Activated CD4-positive, alpha-beta T cell treated with anti-CD3 and anti-CD28 coated beads, Interleukin-2, amount 50 U/mL, for 16 hours (primary cell): ENCODE data around the gene SKI.
"Not testable (repeated sequence)": the region's sequence is repeated elsewhere in the genome, so short reads cannot be mapped to it uniquely, and the experiment has no call there.

Experiments
- DNase-seq: peaks from one replicate; pipeline ENCODE4 v3.0.0-alpha.2; 2020

The SKI gene

GRCh38 chr1:2327841-2328240, 99.7 kb downstream of the SKI start:
- DNase-seq: no peak

GRCh38 chr1:2328676-2329455, 100.7 kb downstream of the SKI start:
- no peak for DNase-seq

GRCh38 chr1:2330035-2330434, 101.9 kb downstream of the SKI start:
- no peak for DNase-seq

- no peak for DNase-seq
Observed at GRCh38 chr1:2330519-2331199, 102.5 kb downstream of the SKI start.

- DNase-seq: no peak
Observed at GRCh38 chr1:2331200-2331544, 103.1 kb downstream of the SKI start.

DNA sequence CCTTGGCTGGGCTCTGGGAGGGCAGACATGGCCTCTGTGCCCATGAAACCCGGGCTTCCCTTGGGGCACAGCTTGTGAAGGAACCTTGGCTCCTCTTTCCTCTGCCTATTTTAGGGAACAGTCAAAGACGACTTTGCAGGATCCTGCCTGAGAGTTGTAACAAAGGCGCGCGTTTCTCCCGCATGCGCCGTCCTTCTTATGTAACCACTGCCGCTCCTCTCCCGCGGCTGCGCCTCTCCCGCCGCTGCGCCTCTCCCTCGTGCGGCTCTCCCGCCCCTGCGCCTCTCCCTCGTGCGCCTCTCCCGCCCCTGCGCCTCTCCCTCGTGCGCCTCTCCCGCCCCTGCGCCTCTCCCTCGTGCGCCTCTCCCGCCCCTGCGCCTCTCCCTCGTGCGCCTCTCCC, 103.5 kb downstream of the SKI start:
- DNase-seq: not testable (repeated sequence)

- DNase-seq: no peak
Observed at GRCh38 chr1:2334366-2334765, 106.2 kb downstream of the SKI start.

GRCh38 chr1:2334883-2335534, 106.9 kb downstream of the SKI start:
- no peak for DNase-seq

DNA sequence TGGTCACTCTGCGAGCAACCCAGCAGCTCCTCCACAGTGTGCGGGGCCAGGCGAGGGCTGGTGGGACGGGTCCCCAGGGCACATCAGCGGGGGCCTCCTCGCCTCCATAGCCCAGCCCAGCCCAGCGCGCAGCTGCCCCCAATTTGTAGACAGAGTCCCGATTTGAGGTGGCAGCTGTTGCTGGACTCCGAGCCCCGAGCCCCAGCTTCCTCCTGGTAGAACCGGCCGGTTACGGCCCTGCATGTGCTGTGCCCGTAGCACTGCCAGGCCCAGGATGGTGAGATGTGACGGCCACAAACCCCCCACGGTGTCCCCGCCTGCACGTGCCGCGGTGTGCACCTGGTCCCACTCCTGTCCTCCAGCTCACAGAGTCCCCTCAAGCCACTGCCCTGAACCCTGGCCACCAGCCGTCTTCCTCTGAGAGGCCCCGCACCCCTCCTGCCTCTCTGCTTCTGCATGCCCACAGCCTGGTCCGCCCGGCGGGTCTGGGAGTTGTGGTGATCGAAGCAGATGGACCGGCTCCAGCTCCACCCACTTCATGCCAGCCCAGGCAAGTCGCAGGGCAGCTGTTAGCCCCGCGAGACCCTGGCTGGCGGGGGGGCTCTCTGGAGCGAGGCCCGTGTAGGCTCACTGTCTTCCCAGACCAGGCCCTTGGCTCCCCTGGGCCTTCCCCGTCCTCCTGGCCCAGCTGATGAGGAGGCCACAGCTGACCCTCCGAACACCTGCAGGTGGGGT, 107.8 kb downstream of the SKI start:
- DNase-seq: no peak

DNA sequence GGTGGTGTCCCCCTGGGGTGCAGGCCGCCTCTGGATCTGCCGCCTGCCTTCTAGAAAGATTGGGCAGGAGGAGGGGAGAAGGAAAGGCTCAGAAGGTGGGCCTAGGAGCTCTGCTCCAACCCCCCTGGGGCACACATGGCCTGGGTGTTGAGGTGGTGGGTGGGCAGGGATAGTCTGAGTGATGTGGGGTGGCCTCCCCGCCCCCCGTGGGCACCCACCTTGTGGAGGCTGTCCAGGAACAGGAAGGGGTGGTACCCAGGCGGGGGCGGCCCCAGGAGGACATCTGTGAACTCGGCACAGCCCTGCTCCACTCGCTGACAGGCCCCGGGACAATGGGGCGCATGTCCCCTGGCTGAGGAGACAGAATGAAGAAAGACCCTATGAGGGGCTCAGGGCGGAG, 108.4 kb downstream of the SKI start:
- no peak for DNase-seq

- no peak for DNase-seq
Observed at GRCh38 chr1:2337081-2337480, 109.0 kb downstream of the SKI start.

DNA sequence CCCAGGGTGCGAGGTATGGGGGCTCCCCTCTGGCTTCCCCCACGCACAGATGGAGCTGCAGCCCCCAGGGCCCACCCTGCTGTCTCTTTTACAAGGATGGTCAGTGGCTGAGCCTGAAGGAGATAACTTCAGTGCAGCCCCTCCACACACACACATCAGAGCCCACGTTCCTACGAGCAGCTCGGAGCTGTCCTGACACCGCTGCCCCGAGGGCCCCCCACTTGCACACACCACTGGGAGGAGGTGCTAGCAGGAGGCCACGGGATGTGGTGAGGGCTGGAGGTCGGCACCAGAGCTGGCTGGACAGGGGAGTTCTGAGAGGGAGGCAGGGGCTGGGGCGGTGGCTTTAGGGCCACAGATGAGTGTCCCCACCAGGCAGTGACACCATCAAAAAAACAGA, 109.4 kb downstream of the SKI start:
- DNase-seq: no peak

GRCh38 chr1:2339206-2340085, 111.3 kb downstream of the SKI start:
- DNase-seq: no peak

GRCh38 chr1:2340086-2340917, 112.2 kb downstream of the SKI start:
- DNase-seq: no peak

- DNase-seq: no peak
Observed at GRCh38 chr1:2340918-2341254, 112.8 kb downstream of the SKI start.

GRCh38 chr1:2341706-2342383, 113.7 kb downstream of the SKI start:
- no peak for DNase-seq

GRCh38 chr1:2342384-2343022, 114.4 kb downstream of the SKI start:
- DNase-seq: no peak

DNA sequence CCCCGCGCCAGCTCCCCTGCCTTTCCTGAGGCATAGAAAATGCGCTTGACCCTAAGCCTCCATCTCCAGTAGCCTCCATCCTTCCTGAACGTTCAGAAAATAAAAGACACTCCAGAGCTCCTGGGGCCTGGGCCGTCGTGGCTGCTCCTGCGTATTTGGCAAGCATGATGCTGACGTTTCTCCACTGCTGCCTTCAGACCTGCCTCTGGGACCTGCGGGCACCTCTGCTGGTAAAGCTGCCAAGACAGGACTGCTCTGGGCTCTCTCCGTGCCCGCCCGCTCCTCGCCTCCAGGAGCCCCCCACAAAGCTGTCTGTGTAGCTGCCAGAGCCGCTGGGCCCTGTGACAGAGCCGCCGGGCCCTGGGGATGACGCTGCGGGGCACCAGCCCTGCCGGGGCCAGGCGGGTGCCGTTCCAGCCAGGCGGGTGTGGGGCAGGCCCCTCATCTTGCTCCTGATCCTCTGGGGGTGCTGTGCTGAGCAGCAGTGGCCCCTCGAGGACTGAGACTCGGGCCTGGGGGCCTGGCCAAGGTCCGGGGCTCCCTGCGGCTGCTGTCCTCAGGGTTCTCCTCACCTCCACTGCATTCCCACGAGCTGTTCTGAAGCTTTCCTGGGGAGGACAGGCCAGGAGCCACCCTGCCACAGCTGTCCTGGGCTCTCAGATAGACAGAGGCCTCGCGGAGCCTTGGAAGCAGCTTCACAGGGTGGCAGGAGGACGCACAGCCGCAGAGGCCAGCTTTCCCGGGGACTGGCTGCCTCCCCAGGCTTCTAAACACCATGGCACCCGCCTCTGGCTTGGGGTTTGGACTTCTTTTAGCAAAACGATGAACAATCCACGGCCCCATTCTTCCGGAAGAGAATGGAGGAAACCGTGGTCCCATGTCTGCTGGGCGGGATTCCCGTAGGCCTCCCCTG, 115.2 kb downstream of the SKI start:
- DNase-seq: no peak

DNA sequence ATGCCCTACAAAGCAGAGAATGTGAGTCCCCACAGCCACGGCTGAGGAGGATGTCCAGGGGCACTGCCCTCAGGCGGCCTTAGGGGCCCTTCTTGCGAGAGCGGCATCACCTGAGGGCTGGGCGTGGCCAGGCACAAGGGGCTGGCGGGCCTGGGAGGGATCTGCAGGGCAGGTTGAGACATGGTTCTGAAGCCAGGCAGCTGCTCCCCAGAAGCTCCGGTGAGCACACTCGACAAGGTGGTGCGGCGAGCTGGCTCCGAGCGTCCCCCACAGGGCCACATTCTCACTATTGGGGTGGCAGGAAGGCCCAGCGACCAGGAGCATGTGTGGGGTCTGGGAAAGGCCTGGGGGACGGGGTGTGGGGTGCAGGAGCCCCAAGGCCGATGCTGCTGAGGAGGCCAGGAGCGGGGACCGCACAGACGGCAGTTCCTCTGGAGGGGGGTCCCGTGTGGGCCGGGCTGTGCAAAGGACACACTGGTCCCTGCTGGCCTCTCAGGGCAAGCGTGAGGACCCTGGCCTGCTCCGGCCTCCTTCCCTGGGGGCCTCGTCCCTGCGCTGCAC, 116.1 kb downstream of the SKI start:
- DNase-seq: no peak
